Esophagus squamous epithelium (tissue), 5 donors: ENCODE data around the gene SORL1-AS1.

Experiments used
- DNase-seq: peaks from one replicate; lab custom pipeline; 2025; lab: John Stamatoyannopoulos, UW
- H3K27ac ChIP-seq, 4 donors: fragments of 200-600 bp; sonication (generic); one replicate each; pipeline ENCODE4 v1.5.1; 2016 to 2019; ENCODE audit warnings: mild to moderate bottlenecking in 1 of 4
- H3K27me3 ChIP-seq, 4 donors: fragments of 200-600 bp; sonication (generic); 1 replicate in 3 of 4; 2 replicates in 1 of 4; pipeline versions ENCODE4 v1.5.1 to v1.6.0; 2017 to 2021; ENCODE audit warnings: antibody characterized with exemption in 1 of 4
- H3K36me3 ChIP-seq, 3 donors: fragments of 200-600 bp; sonication (generic); one replicate each; pipeline ENCODE4 v1.5.1; 2016 to 2019
- H3K4me1 ChIP-seq, 3 donors: fragments of 200-600 bp; sonication (generic); one replicate each; pipeline ENCODE4 v1.5.1; 2017 to 2019
- H3K4me3 ChIP-seq, 4 donors: fragments of 200-600 bp; sonication (generic); 1 replicate in 3 of 4; 2 replicates in 1 of 4; pipeline ENCODE4 v1.5.1; 2016 to 2019; ENCODE audit warnings: mild to moderate bottlenecking in 2 of 4, moderate library complexity in 1 of 4
- H3K9me3 ChIP-seq, 3 donors: fragments of 200-600 bp; sonication (generic); one replicate each; pipeline ENCODE4 v1.5.1; 2016 to 2019
- CTCF ChIP-seq, 6 experiments: fragments of 450-650 bp in 4 of 6; fragments of 200-600 bp in 2 of 6; sonication (generic) in 2 of 6; IDR thresholded peaks; one replicate each; pipeline ENCODE4 v1.5.1; 2016 to 2019; ENCODE audit warnings: antibody characterized with exemption in 6 of 6, mild to moderate bottlenecking in 4 of 6, moderate library complexity in 4 of 6
- POLR2A ChIP-seq, 4 donors: fragments of 450-650 bp; IDR thresholded peaks; one replicate each; pipeline ENCODE4 v1.6.1; 2017; ENCODE audit warnings: antibody characterized with exemption in 4 of 4, mild to moderate bottlenecking in 4 of 4, moderate library complexity in 3 of 4
- WGBS, 2 donors: methylation state at CpG; one replicate each; pipeline ENCODE4 v1.1.5; 2018; 5-methylcytosine and 5-hydroxymethylcytosine counted together
- intact Hi-C: fragments of 100-400 bp; cut with DNase I; formaldehyde crosslinking; loops from one replicate; pipeline ENCODE4 v1.15.0; 2022
- donor health status: DM: yes; HTN: yes; CAD: no.

SORL1-AS1 gene

GRCh38 chr11:121456816-121457431 lies 4.2 kb upstream of the SORL1-AS1 start:
- Histone ChIP-seq H3K4me3 (no peak overlapping the region), H3K4me1 (peaks cover 0 to 35% (median 5%) of the 10 kb centered on the region in 3 donors), H3K27me3 (peaks cover 0 to 5% (median 0%) of the 10 kb centered on the region in 4 donors), H3K9me3 (no peaks in the 10 kb centered on the region), H3K36me3 (no peaks in the 10 kb centered on the region), H3K27ac (no peak overlapping the region)
- intact Hi-C loops = loop anchor here (10.0 kb wide), 2 partner anchors 132 to 138 kb away; no protein-coding TSS in a partner anchor
- DNase-seq = no peak
- WGBS, 2 donors = 68 to 79% methylated on average over 11 of the region's 11 CpGs
- no peak for TF ChIP-seq CTCF (IDR thresholded peaks at IDR 0.05)
- TF ChIP-seq POLR2A (IDR thresholded peaks at IDR 0.05) = no peak

- H3K27me3 ChIP-seq = peaks cover 0 to 8% (median 0%) of the 10 kb centered on the region in 4 donors
- H3K27ac ChIP-seq = no peak overlapping the region
- intact Hi-C loops = loop anchor here (10.0 kb wide), 2 partner anchors 131 to 139 kb away; no protein-coding TSS in a partner anchor
- H3K4me1 ChIP-seq = peaks cover 2 to 42% (median 11%) of the 10 kb centered on the region in 3 donors
- TF ChIP-seq CTCF (IDR thresholded peaks at IDR 0.05) (no peak), POLR2A (IDR thresholded peaks at IDR 0.05) (no peak)
- WGBS, 2 donors = 73 to 96% methylated on average over 2 of the region's 2 CpGs
- H3K9me3 ChIP-seq = no peaks in the 10 kb centered on the region
- no peaks in the 10 kb centered on the region for H3K36me3 ChIP-seq
- H3K4me3 ChIP-seq = no peak overlapping the region
- no peak for DNase-seq
Observed at GRCh38 chr11:121456151-121456550, 3.4 kb upstream of the SORL1-AS1 start.

GRCh38 chr11:121455115-121455514 lies 2.3 kb upstream of the SORL1-AS1 start:
- 82 to 86% methylated on average over 2 to 3 of the region's 3 CpGs for WGBS, 2 donors
- no peak for DNase-seq
- H3K4me3 ChIP-seq = no peak overlapping the region
- H3K36me3 ChIP-seq = no peaks in the 10 kb centered on the region
- no peak overlapping the region for H3K27ac ChIP-seq
- H3K4me1 ChIP-seq = peaks cover 9 to 53% (median 12%) of the 10 kb centered on the region in 3 donors
- peaks cover 0 to 15% (median 0%) of the 10 kb centered on the region in 4 donors for H3K27me3 ChIP-seq
- TF ChIP-seq POLR2A (IDR thresholded peaks at IDR 0.05) = no peak
- TF ChIP-seq CTCF (IDR thresholded peaks at IDR 0.05) = no peak
- intact Hi-C loops = loop anchor here (10.0 kb wide), 2 partner anchors 130 to 140 kb away; no protein-coding TSS in a partner anchor
- H3K9me3 ChIP-seq = no peaks in the 10 kb centered on the region

GRCh38 chr11:121453589-121454299 lies 977 bp upstream of the SORL1-AS1 start:
- H3K4me3 ChIP-seq = peak overlapping the region in 2 of 4 donors; percentile 87 to 90
- intact Hi-C loops = loop anchor here (10.0 kb wide), 2 partner anchors 129 to 141 kb away; no protein-coding TSS in a partner anchor
- H3K27ac ChIP-seq = no peak overlapping the region

More at GRCh38 chr11:121453589-121454299, 977 bp upstream of the SORL1-AS1 start:
- DNase-seq = no peak
- peaks cover 9 to 66% (median 12%) of the 10 kb centered on the region in 3 donors for H3K4me1 ChIP-seq
- H3K27me3 ChIP-seq = peaks cover 0 to 15% (median 0%) of the 10 kb centered on the region in 4 donors
- TF ChIP-seq POLR2A (IDR thresholded peaks at IDR 0.05) = no peak
- no peak for TF ChIP-seq CTCF (IDR thresholded peaks at IDR 0.05)
- WGBS, 2 donors = 59 to 63% methylated on average over 5 to 6 of the region's 6 CpGs
- H3K9me3 ChIP-seq = no peaks in the 10 kb centered on the region
- H3K36me3 ChIP-seq = no peaks in the 10 kb centered on the region
